ENCODE results near the gene NAA25. TPM values are rescaled to one million over a fixed set of nuclear protein-coding genes. Genes with fewer than 3 reads are reported as not detected.
"Not testable (repeated sequence)": the region's sequence is repeated elsewhere in the genome, so short reads cannot be mapped to it uniquely, and the experiment has no call there.

The NAA25 gene
- total RNA-seq, 1 experiment from 2014 or later, result 29.2 TPM

DNA sequence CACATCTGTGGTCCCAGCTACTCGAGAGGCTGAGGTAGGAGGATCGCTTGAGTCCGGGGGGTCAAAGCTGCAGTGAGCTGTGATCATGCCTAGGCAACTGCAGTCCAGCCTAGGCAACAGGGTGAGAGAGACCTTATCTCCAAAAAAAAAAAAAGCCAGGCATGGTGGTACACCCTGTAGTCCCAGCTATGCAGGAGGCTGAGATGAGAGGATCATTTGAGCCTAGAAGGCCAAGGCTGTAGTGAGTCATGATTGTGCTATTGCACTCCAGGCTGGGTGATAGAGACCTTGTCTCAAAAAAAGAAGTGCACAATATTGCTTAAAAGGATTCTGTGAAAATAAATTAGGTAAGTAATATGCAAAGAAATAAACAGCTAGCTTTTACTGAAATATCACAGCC lies 17.0 kb downstream of the NAA25 start:
- no peak for DNase-seq (ENCODE audit: low read depth)
- in situ Hi-C loops (cut with HindIII; ENCODE audit: low pct_unique_long_range_greater_than_20kb, low sequenced_read_pairs), result no loop called here

DNA sequence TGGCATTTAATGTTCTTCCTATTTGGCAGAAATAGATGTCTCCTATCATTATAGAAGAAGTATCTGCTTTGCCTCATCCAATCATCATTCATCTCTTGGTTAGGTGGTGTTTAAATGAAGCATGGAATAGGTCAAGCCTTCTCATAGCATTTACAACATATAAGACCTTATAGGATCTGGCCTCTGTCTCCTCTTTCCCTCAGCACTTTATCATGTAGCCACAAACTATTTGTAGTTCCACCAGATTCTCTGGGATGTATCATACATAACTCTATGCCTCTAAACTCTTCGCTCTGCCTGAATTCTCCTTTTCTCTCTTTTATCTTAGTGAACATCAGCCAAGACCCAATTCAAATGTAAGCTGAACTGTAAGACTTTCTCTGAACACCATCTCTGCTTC lies 20.7 kb downstream of the NAA25 start:
- DNase-seq (ENCODE audit: low read depth), result no peak
- in situ Hi-C loops (cut with HindIII; ENCODE audit: low pct_unique_long_range_greater_than_20kb, low sequenced_read_pairs), result no loop called here

DNA sequence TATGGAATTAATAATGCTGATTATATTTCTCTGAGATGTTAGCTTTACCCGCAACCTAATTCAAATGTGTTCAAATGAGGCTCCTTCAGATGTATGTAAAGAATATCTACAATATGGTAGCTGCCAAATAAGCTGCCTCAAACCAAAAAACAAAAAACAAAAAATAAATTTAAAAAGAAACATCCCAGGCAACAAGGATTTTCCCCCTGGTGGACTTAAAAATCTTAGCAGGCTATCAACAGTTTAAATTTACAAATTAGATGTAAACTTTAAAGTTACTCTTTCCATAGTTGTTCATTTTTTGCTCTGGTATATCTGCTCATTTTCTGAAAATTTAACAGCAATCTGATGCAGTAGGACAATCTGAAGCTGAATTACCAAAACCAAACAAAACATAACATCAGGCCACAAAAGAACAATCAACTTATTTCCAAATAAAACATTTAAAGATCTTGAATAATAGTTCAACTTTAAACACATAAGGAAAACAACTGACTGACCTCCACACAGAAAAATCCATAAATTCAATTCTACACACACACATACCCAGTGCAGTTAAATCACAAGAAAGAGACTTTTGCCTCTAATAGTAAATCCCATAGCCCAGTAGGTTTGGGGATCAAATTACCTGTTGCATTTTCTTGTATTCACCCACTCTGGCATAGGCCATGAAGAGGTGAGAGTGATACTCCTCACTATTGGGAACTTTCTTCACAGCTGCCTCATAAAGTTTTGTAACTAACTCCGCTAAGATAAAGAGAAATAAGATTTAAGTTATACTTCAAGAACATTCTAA lies 21.3 kb downstream of the NAA25 start:
- in situ Hi-C loops (cut with HindIII; ENCODE audit: low pct_unique_long_range_greater_than_20kb, low sequenced_read_pairs), result no loop called here

DNA sequence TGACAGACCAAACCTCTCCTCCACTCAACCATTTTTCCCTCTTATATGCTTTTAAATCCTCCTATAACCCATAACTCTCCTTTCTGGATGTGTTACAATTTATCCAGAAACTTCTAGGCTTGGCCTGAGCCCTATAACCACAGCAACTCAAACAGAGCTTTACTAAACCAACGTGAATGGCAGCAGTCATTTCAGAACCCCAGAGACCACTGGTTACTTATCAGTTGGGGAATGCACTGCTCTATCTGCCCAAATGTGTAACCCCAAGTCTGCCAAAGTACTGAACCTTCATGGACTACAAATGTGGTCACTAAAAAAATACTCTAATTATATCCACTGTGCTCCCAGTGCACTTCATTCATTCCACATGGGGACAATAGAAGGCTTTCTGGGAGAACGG lies 42.0 kb downstream of the NAA25 start:
- in situ Hi-C loops (cut with HindIII; ENCODE audit: low pct_unique_long_range_greater_than_20kb, low sequenced_read_pairs), result no loop called here
- no peak for DNase-seq (ENCODE audit: low read depth)

More for the DNA sequence above, 21.3 kb downstream of the NAA25 start:
- DNase-seq (ENCODE audit: low read depth), result no peak

DNA sequence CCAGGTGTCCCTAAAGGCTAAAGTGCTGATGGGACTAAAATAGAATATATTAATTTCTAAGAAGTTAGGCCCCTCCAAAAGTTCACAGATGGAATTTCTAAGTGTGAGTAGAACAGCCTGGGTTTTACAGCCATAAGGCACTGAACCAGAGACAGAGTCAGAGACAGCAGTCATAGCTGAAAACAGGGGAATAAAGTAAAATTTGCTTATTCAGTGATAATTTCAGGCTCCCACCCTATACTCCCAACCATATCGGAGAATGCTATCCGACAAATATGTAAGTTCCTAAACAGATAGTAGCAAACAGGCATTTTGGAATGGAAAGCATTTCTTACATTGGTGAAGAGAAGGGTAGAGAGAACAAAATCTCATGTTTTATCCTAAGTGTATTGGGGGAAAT lies 45.3 kb downstream of the NAA25 start:
- in situ Hi-C loops (cut with HindIII; ENCODE audit: low pct_unique_long_range_greater_than_20kb, low sequenced_read_pairs), result no loop called here
- no peak for DNase-seq (ENCODE audit: low read depth)

DNA sequence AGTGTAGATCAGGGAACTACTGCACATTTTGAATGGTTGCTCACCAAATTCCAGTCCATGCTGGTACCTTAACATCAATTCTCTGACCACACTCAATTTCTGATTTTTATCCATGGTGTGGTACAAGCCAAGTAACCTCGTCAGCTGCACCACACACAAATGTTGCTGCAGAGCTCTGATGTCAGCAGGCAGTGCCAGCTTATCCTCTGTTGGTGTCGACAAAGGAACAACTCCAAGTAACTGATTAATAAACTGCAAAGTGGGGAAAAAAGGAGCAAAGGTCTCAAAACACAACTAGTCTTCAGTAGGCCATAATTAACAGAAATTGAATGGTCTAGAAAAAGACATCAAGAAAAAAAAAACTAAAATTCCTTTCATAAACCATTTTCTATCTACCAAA lies 47.4 kb downstream of the NAA25 start:
- in situ Hi-C loops (cut with HindIII; ENCODE audit: low pct_unique_long_range_greater_than_20kb, low sequenced_read_pairs), result no loop called here
- DNase-seq (ENCODE audit: low read depth), result peak; percentile 34

DNA sequence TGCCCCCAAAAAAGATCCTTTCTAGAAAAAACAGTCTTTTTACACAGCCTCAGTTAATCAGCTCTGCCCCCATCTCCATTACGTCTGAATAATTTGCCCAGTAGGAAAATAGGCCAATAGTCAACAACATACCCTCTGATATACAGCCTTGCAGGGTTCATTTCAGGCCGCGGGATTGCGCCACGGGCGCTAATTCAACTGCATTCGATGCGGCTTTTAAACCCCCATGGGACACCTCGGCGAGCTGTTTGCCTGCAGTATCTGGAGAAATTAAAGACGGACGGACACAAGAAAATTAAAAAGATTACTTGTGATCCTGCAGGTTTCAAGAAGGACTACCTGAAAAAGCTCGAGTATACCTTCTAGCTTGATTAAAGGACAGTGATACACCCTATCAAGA lies 59.2 kb downstream of the NAA25 start:
- DNase-seq (ENCODE audit: low read depth), result no peak
- in situ Hi-C loops (cut with HindIII; ENCODE audit: low pct_unique_long_range_greater_than_20kb, low sequenced_read_pairs), result no loop called here

DNA sequence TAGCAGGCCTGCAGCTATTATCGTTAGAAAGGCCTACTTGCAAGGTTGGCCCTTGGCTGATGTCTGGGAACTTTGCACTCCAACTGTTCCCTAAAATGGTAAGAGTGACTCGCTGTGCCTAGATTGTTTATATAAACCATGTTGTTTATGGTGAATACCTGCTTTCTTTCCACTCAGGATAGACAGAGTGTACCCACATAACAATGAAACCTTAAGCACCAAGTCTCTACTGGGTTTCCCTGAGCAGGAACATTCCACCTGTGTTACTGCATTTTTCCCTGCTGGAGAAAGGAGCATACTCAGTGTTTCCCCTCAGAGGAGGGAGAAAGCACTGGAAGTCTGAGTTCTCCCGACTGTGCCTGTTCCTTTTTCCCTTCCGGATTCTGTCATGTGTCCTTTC lies 62.6 kb downstream of the NAA25 start:
- no peak for DNase-seq (ENCODE audit: low read depth)
- in situ Hi-C loops (cut with HindIII; ENCODE audit: low pct_unique_long_range_greater_than_20kb, low sequenced_read_pairs), result no loop called here

DNA sequence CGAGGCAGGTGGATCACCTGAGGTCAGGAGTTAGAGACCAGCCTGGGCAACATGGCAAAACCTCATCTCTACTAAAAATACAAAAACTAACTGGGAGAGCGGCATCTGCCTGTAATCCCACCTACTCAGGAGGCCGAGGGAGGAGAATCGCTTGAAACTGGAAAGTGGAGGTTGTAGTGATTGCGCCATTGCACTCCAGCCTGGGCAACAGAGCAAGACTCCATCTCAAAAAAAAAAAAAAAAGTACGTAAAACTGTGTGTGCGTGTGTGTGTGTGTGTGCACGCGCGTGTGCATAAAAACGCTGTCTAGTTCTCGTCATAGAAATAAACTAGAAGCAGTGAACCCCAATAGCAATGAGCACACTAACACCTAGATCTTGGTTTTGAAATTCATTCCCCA lies 72.0 kb downstream of the NAA25 start:
- in situ Hi-C loops (cut with HindIII; ENCODE audit: low pct_unique_long_range_greater_than_20kb, low sequenced_read_pairs); DNase-seq (ENCODE audit: low read depth): not testable (repeated sequence)

DNA sequence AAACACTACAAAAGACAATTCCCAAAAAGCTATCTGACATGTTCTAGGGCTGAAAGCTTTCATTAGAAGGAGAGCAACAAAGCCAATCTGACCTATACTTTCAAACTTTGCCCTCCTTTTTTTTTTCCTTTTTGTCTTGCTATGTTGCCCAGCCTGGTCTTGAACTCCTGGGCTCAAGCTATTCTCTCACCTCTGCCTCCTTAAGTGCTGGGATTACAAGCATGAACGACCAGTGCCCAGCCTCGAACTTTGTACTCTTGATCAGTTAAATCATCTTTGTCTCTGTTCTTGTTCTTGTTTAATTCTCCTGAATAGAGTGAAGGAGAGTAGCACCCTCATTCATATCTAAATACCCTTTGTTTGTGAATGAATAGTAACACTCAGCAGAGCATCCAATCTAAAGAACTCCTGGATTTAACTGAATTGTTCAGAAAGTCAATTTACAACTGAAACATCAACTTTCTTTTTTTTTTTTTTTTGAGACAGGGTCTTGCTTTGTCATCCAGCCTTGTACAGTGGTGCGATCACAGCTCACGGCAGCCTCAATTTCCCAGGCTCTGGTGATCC lies 73.3 kb downstream of the NAA25 start:
- in situ Hi-C loops (cut with HindIII; ENCODE audit: low pct_unique_long_range_greater_than_20kb, low sequenced_read_pairs), result no loop called here

DNA sequence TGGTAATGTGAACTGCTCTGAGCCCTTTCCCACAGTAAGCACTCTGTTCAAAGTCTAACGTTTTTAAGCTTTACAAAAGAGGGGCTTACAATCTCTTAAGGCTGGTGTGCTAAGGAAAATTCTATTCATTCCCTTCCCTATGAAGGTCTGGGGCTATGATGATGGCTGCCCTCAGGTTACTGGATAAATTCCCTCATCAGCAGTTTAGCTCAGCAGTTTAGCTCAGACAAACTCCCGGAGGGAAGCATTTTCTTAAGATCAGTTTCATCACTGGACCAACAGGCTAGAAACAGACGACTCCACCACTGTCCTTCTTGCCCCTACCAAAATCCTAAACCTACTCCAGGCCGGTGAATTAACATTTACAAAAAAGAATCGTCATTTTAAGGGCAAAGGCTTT lies 76.3 kb downstream of the NAA25 start:
- in situ Hi-C loops (cut with HindIII; ENCODE audit: low pct_unique_long_range_greater_than_20kb, low sequenced_read_pairs), result no loop called here

More for the DNA sequence above, 73.3 kb downstream of the NAA25 start:
- DNase-seq (ENCODE audit: low read depth), result no peak

DNA sequence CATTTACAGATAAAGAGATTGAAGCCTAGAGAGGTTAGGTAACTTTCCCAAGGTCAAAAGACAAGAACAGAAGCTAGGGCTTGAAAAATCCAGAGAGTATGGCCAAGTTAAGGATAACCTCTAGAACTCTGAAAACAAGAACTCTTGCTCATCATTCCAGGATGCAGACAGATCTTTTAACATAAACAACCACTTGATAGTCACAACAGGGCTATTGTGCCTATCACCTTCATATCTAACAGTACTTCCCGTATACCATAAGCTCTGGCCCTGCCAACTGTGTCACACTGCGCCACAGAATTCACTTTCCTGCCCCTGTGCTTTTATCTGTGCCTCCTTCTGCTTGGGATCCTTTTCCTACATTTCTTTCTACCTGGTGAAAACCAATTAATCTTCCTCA lies 77.1 kb downstream of the NAA25 start:
- no peak for DNase-seq (ENCODE audit: low read depth)
- in situ Hi-C loops (cut with HindIII; ENCODE audit: low pct_unique_long_range_greater_than_20kb, low sequenced_read_pairs), result no loop called here

More for the DNA sequence above, 76.3 kb downstream of the NAA25 start:
- no peak for DNase-seq (ENCODE audit: low read depth)

DNA sequence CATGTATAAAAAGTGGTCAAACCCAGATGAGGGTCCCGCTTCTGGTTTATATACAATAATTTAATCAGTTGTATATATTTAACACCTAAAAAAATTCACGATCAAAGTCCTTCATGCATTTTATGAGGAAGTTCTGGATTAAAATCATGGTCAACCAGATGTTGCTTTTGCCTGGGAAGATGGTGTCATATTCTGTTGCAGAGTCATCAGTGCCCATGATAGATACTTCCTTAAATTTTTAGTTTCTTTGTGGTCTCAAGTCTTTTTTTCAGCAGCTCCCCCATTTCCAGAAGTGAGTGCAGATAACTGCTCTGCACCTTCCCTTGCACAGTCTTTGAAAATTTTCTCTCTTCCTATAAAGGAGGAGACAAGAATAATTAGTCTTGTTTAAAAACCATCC lies 79.3 kb downstream of the NAA25 start:
- no peak for DNase-seq (ENCODE audit: low read depth)
- in situ Hi-C loops (cut with HindIII; ENCODE audit: low pct_unique_long_range_greater_than_20kb, low sequenced_read_pairs), result no loop called here

DNA sequence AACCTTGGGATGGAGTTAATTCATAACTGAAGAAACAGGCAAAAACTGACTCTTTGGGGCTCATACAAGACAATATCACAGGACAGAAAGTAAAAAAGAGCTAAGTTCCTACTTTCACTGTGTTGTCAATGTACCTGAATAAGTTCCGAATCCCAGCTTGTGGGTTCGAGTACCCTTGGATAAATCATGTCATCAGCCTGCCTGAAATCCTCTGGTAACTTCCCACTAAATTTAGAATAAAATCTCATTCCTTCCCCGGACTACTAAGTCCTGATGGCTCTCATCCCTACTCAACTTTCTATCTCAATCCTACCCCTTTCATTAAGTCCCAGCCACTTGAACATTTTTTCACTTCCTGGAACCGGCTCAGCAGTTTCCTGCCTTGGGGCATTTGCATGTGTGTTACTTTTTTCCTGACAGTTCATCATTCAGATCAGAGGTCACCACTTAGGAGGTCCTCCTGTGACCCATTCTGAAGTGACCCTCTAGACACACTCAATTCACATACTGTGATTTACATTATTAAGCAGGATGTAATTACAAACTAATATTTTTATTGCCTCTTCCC lies 82.7 kb downstream of the NAA25 start:
- in situ Hi-C loops (cut with HindIII; ENCODE audit: low pct_unique_long_range_greater_than_20kb, low sequenced_read_pairs), result no loop called here
- no peak for DNase-seq (ENCODE audit: low read depth)

DNA sequence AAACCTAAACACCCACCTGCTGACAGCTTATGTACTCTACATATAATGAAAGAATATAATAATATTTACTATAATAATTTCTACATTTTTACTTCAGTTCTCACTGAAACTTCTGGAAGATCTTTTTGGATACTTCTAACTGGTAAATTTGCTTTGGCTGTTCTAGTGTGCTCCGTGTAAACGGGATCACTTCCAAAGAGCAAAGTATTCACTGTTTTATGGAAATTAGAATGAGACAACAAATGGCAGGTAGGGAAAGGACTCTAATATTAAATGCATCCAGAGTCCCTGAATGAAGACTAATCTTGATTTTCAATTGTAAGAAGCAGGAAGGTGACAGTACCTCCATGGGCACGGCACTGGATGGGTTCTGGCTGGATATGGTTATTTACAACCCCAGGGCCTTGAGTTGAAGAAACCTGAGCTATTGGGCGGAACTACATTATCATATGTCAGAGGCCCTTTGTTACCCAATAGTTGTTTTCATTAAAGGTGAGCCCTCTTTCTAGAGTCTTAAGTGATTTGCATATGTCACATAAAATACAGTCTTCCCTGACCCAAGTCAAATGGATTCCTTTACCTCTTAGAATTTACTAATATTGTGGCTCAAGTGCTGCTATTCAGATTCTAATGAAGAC lies 84.7 kb downstream of the NAA25 start:
- in situ Hi-C loops (cut with HindIII; ENCODE audit: low pct_unique_long_range_greater_than_20kb, low sequenced_read_pairs), result no loop called here

DNA sequence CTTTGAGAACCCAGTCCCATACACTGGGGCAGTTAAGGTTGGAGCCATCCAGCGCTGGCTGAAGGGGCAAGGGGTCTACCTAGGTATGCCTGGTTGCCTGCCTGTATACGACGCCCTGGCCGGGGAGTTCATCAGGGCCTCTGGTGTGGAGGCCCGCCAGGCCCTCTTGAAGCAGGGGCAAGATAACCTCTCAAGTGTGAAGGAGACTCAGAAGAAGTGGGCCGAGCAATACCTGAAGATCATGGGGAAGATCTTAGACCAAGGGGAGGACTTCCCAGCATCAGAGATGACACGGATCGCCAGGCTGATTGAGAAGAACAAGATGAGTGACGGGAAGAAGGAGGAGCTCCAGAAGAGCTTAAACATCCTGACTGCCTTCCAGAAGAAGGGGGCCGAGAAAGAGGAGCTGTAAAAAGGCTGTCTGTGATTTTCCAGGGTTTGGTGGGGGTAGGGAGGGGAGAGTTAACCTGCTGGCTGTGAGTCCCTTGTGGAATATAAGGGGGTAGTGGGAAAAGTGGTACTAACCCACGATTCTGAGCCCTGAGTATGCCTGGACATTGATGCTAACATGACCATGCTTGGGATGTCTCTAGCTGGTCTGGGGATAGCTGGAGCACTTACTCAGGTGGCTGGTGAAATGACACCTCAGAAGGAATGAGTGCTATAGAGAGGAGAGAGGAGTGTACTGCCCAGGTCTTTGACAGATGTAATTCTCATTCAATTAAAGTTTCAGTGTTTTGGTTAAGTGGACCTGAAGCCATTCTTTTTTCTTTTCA lies 86.2 kb downstream of the NAA25 start:
- in situ Hi-C loops (cut with HindIII; ENCODE audit: low pct_unique_long_range_greater_than_20kb, low sequenced_read_pairs), result no loop called here
- DNase-seq (ENCODE audit: low read depth), result no peak

More for the DNA sequence above, 84.7 kb downstream of the NAA25 start:
- DNase-seq (ENCODE audit: low read depth), result no peak

DNA sequence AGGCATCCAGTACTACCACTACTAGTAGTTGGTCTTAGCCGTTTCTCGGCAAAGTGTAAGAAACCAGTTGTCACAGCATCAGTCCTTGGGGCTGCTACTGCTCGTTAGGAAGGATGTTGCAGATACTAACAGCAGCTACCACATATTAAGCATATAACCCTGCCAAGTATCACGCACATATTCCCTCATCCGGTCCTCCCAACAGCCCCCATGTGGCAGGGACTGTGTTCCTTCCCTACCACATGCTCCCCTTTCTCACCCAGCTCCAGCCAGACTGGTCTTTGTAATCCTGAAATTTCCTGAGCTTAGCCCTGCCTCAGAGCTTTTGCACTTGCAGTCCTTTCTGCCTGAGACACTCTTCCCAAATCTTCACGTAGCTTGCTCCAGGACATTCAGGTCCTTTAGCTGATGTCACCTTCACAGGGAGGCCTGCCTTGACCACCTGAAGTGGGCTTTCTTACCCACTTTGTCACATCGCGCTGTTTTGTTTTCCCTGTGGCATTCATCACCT lies 87.6 kb downstream of the NAA25 start:
- DNase-seq (ENCODE audit: low read depth), result no peak
- in situ Hi-C loops (cut with HindIII; ENCODE audit: low pct_unique_long_range_greater_than_20kb, low sequenced_read_pairs), result no loop called here

DNA sequence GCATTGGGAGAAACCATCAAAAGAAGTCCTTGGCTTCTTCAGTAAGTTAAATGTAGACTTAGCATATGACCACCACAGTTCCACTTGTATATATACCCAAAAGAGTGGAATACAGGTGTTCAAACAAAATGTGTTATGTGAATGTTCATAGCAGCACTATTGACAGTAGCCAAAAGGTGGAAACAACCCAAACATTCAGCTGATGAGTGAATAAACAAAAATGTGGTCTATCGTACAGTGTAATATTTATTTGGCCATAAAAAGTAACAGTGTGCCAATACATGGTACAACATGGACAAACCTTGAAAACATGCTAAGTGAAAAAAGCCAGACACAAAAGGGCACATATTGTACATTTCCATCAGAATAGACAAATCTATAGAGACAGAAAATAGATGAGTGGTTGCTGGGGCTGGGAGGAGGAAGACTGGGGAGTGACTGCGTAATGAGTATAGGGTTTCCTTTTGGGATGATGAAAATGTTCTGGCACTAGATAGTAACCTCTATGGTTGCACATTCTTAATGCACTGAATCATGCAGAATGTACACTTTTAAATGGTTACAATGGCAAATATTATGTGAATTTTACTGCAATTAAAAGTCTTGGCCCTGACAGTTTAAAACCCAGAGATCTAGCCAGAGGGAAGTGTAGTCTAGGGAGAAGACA lies 89.9 kb downstream of the NAA25 start:
- in situ Hi-C loops (cut with HindIII; ENCODE audit: low pct_unique_long_range_greater_than_20kb, low sequenced_read_pairs), result no loop called here
- DNase-seq (ENCODE audit: low read depth), result no peak

All from Caki2 (cell line).